HEK293 (cell line): ENCODE data around the gene NT5C2.

Experiments used
- CTCF ChIA-PET: fragments of 350-600 bp; formaldehyde crosslinking; extraction: SDS; loops from one replicate; lab custom pipeline; 2021; ENCODE audit warnings: antibody characterized with exemption; lab: Yijun Ruan, JAX
- POLR2A ChIA-PET: fragments of 300-600 bp; formaldehyde crosslinking; extraction: SDS; loops from one replicate; lab custom pipeline; 2020; ENCODE audit warnings: antibody characterized with exemption, inconsistent platforms; lab: Yijun Ruan, JAX
- H3K27ac ChIP-seq: fragments of 200-500 bp; sonication (Bioruptor generic); 2 replicates; pipeline ENCODE4 v1.5.1; 2014; ENCODE audit warnings: low read depth, low read length, control low read depth, inconsistent platforms; ENCODE audit errors: extremely low read depth
- H3K36me3 ChIP-seq, 2 experiments: fragments of 200-500 bp in 1 of 2; sonication (Bioruptor generic) in 1 of 2; 1 replicate in 1 of 2; 2 replicates in 1 of 2; pipeline ENCODE4 v1.5.1; 2014 to 2017; ENCODE audit warnings: inconsistent platforms in 2 of 2, low read length in 2 of 2; ENCODE audit not compliant: control insufficient read depth in 2 of 2, insufficient read depth in 1 of 2
- H3K4me1 ChIP-seq: fragments of 200-500 bp; sonication (Bioruptor generic); 2 replicates; pipeline ENCODE4 v1.5.1; 2014; ENCODE audit warnings: mild to moderate bottlenecking, low read length, inconsistent platforms; ENCODE audit not compliant: control insufficient read depth, insufficient read depth
- H3K4me3 ChIP-seq: 2 replicates; pipeline ENCODE4 v1.5.1; 2011; ENCODE audit warnings: low read depth, mild to moderate bottlenecking, control low read depth, low read length, moderate library complexity
- H3K9me3 ChIP-seq: fragments of 200-500 bp; sonication (Bioruptor generic); 2 replicates; pipeline ENCODE4 v1.5.1; 2014; ENCODE audit warnings: low read depth, low read length, inconsistent platforms; ENCODE audit not compliant: control insufficient read depth, insufficient read depth
- BCL11A ChIP-seq: fragments of 450-650 bp; formaldehyde crosslinking; IDR thresholded peaks from 2 replicates; pipeline ENCODE4 v1.5.1; 2016; ENCODE audit warnings: low read depth, missing biosample characterization, missing genetic modification characterization
- BCL11B ChIP-seq: fragments of 450-650 bp; formaldehyde crosslinking; IDR thresholded peaks from 2 replicates; pipeline ENCODE4 v1.5.1; 2016; ENCODE audit warnings: low read depth, missing biosample characterization, missing genetic modification characterization
- OSR2 ChIP-seq: fragments of 450-650 bp; formaldehyde crosslinking; IDR thresholded peaks from 2 replicates; pipeline ENCODE4 v1.5.1; 2016; ENCODE audit warnings: missing biosample characterization, missing genetic modification characterization
- SALL2 ChIP-seq: fragments of 450-650 bp; formaldehyde crosslinking; IDR thresholded peaks from 2 replicates; pipeline ENCODE4 v1.5.0; 2017; ENCODE audit warnings: missing biosample characterization, mild to moderate bottlenecking, missing genetic modification characterization, borderline replicate concordance
- TCF7L2 ChIP-seq: IDR thresholded peaks from 2 replicates; pipeline ENCODE4 v1.6.1; 2011; ENCODE audit warnings: low read depth, mild to moderate bottlenecking, inconsistent platforms, low read length, moderate library complexity, borderline replicate concordance
- ZBTB1 ChIP-seq: fragments of 450-650 bp; formaldehyde crosslinking; IDR thresholded peaks from 2 replicates; pipeline ENCODE4 v1.5.1; 2016; ENCODE audit warnings: missing biosample characterization, missing genetic modification characterization
- ZBTB20 ChIP-seq: fragments of 450-650 bp; formaldehyde crosslinking; IDR thresholded peaks from 2 replicates; pipeline ENCODE4 v1.5.1; 2016; ENCODE audit warnings: missing biosample characterization, missing genetic modification characterization
- ZNF132 ChIP-seq: fragments of 450-650 bp; formaldehyde crosslinking; IDR thresholded peaks from 2 replicates; pipeline ENCODE4 v1.5.1; 2017; ENCODE audit warnings: missing biosample characterization, missing genetic modification characterization, borderline replicate concordance
- ZNF23 ChIP-seq: fragments of 450-650 bp; formaldehyde crosslinking; IDR thresholded peaks from 2 replicates; pipeline ENCODE4 v1.5.1; 2016; ENCODE audit warnings: missing biosample characterization, missing genetic modification characterization, borderline replicate concordance
- ZNF654 ChIP-seq: fragments of 450-650 bp; formaldehyde crosslinking; IDR thresholded peaks from 2 replicates; pipeline ENCODE4 v1.5.1; 2016; ENCODE audit warnings: low read depth, missing biosample characterization, missing genetic modification characterization
- ZNF701 ChIP-seq: fragments of 450-650 bp; formaldehyde crosslinking; IDR thresholded peaks from 2 replicates; pipeline ENCODE4 v1.5.1; 2016; ENCODE audit warnings: missing biosample characterization, missing genetic modification characterization
- ZNF830 ChIP-seq: fragments of 450-650 bp; IDR thresholded peaks from 2 replicates; pipeline ENCODE4 v1.5.0; 2018; ENCODE audit warnings: missing biosample characterization, missing genetic modification characterization, low read depth, mild to moderate bottlenecking, moderate library complexity
- TF ChIP-seq, protein P1 (sequence below): fragments of 450-650 bp; formaldehyde crosslinking; IDR thresholded peaks from 2 replicates; pipeline ENCODE4 v1.5.1; 2016; ENCODE audit warnings: missing biosample characterization, missing genetic modification characterization
- TF ChIP-seq, protein P2 (sequence below): fragments of 450-650 bp; formaldehyde crosslinking; IDR thresholded peaks from 2 replicates; pipeline ENCODE4 v1.5.1; 2017; ENCODE audit warnings: missing biosample characterization, missing genetic modification characterization
- TF ChIP-seq, protein P3 (sequence below): IDR thresholded peaks from 2 replicates; pipeline ENCODE4 v1.6.1; 2011; ENCODE audit warnings: mild to moderate bottlenecking, low read depth, low read length, borderline replicate concordance
- TF ChIP-seq, protein P4 (sequence below): fragments of 450-650 bp; formaldehyde crosslinking; IDR thresholded peaks from 2 replicates; pipeline ENCODE4 v1.5.1; 2016; ENCODE audit warnings: missing biosample characterization, missing genetic modification characterization
- TF ChIP-seq, protein P5 (sequence below): fragments of 450-650 bp; formaldehyde crosslinking; IDR thresholded peaks from 2 replicates; pipeline ENCODE4 v1.5.1; 2016; ENCODE audit warnings: missing biosample characterization, missing genetic modification characterization
- TF ChIP-seq, protein P6 (sequence below): fragments of 450-650 bp; IDR thresholded peaks from 2 replicates; pipeline ENCODE4 v1.5.1; 2018; ENCODE audit warnings: missing biosample characterization, missing genetic modification characterization

Gene NT5C2

DNA sequence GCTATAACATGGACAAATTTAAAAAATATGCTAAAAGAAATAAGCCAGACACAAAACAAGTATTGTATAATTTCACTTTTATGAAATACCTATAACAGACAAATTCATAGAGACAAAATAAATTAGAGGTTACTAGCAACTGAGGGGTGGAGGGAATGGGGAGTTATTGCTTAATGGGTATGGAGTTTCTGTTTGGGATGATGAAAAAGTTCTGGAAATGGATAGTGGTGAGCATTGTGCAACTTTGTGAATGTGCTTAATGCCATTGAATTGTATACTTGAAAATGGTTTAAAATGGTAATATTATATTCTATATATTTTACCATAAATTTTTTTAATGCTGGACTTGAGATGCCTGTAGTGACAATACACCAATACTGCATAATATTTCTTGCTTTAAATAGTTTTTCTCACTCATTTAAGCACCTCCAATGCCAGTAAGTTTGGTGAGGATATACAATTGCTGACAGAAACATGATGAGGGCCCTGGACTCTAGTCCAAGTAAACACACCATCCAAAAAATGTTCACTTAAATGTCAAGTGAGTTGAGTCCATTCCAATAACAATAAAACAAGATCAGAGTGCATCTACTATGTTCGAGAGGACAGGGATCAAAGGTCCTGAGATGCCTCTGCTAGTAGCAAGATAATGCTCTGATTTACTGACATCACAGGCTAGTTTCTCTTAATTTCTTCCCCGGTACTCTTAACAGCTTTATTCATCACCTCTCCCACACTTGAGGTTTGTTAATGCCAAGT is 71.9 kb downstream of the NT5C2 start:
- no peaks in the 10 kb centered on the region; a peak in 1 of 3 replicates for H3K36me3 ChIP-seq
- POLR2A ChIA-PET: no interaction called here
- H3K4me1 ChIP-seq: peaks cover 31% of the 10 kb centered on the region
- CTCF ChIA-PET: no interaction called here
- H3K4me3 ChIP-seq: no peak overlapping the region
- H3K27ac ChIP-seq: no peak overlapping the region
- H3K9me3 ChIP-seq: no peaks in the 10 kb centered on the region
- TF ChIP-seq, protein P1, sequence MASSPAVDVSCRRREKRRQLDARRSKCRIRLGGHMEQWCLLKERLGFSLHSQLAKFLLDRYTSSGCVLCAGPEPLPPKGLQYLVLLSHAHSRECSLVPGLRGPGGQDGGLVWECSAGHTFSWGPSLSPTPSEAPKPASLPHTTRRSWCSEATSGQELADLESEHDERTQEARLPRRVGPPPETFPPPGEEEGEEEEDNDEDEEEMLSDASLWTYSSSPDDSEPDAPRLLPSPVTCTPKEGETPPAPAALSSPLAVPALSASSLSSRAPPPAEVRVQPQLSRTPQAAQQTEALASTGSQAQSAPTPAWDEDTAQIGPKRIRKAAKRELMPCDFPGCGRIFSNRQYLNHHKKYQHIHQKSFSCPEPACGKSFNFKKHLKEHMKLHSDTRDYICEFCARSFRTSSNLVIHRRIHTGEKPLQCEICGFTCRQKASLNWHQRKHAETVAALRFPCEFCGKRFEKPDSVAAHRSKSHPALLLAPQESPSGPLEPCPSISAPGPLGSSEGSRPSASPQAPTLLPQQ: no peak
- TF ChIP-seq BCL11A (tag by site-specific recombination): no peak
- TF ChIP-seq, protein P2, sequence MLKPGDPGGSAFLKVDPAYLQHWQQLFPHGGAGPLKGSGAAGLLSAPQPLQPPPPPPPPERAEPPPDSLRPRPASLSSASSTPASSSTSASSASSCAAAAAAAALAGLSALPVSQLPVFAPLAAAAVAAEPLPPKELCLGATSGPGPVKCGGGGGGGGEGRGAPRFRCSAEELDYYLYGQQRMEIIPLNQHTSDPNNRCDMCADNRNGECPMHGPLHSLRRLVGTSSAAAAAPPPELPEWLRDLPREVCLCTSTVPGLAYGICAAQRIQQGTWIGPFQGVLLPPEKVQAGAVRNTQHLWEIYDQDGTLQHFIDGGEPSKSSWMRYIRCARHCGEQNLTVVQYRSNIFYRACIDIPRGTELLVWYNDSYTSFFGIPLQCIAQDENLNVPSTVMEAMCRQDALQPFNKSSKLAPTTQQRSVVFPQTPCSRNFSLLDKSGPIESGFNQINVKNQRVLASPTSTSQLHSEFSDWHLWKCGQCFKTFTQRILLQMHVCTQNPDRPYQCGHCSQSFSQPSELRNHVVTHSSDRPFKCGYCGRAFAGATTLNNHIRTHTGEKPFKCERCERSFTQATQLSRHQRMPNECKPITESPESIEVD (tag by site-specific recombination): peak; percentile 63
- peak; percentile 52 for TF ChIP-seq OSR2
- TF ChIP-seq TCF7L2: 0 out of 2 replicates have a peak, but pooled peaks have one; percentile 25

DNA sequence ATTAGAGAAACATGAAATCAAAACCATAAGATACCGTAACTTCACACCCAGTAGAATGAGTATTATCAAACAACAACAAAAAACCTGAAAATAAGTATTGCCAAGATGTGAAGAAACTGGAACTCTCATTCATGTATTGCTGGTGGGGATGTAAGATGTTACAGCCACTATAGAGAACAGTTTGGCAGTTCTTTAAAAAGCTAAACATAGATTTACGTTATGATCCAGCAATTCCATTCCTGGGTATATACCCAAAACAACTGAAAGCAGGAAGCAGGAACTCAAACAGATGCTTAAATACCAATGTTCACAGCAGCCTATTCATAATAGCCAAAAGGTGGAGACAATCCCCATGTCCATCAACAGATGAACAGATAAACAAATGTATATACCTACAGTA is 72.5 kb downstream of the NT5C2 start:
- H3K9me3 ChIP-seq: no peaks in the 10 kb centered on the region
- POLR2A ChIA-PET: no interaction called here
- CTCF ChIA-PET: interaction anchor here (1.7 kb wide), 1 partner anchor 10 kb away, joined by 4 read pairs; no protein-coding TSS in a partner anchor
- no peak overlapping the region for H3K27ac ChIP-seq
- H3K36me3 ChIP-seq: no peaks in the 10 kb centered on the region
- TF ChIP-seq ZNF132 (no peak), ZNF830 (tag by site-specific recombination) (no peak), BCL11B (no peak), ZBTB20 (tag by site-specific recombination) (no peak), ZBTB1 (no peak), SALL2 (tag by site-specific recombination) (no peak), ZNF654 (no peak), ZNF23 (tag by site-specific recombination) (no peak), ZNF701 (tag by site-specific recombination) (no peak)
- TF ChIP-seq, protein P3, sequence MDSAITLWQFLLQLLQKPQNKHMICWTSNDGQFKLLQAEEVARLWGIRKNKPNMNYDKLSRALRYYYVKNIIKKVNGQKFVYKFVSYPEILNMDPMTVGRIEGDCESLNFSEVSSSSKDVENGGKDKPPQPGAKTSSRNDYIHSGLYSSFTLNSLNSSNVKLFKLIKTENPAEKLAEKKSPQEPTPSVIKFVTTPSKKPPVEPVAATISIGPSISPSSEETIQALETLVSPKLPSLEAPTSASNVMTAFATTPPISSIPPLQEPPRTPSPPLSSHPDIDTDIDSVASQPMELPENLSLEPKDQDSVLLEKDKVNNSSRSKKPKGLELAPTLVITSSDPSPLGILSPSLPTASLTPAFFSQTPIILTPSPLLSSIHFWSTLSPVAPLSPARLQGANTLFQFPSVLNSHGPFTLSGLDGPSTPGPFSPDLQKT: no peak
- TF ChIP-seq, protein P4, sequence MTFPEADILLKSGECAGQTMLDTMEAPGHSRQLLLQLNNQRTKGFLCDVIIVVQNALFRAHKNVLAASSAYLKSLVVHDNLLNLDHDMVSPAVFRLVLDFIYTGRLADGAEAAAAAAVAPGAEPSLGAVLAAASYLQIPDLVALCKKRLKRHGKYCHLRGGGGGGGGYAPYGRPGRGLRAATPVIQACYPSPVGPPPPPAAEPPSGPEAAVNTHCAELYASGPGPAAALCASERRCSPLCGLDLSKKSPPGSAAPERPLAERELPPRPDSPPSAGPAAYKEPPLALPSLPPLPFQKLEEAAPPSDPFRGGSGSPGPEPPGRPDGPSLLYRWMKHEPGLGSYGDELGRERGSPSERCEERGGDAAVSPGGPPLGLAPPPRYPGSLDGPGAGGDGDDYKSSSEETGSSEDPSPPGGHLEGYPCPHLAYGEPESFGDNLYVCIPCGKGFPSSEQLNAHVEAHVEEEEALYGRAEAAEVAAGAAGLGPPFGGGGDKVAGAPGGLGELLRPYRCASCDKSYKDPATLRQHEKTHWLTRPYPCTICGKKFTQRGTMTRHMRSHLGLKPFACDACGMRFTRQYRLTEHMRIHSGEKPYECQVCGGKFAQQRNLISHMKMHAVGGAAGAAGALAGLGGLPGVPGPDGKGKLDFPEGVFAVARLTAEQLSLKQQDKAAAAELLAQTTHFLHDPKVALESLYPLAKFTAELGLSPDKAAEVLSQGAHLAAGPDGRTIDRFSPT (tag by site-specific recombination): no peak
- TF ChIP-seq, protein P5, sequence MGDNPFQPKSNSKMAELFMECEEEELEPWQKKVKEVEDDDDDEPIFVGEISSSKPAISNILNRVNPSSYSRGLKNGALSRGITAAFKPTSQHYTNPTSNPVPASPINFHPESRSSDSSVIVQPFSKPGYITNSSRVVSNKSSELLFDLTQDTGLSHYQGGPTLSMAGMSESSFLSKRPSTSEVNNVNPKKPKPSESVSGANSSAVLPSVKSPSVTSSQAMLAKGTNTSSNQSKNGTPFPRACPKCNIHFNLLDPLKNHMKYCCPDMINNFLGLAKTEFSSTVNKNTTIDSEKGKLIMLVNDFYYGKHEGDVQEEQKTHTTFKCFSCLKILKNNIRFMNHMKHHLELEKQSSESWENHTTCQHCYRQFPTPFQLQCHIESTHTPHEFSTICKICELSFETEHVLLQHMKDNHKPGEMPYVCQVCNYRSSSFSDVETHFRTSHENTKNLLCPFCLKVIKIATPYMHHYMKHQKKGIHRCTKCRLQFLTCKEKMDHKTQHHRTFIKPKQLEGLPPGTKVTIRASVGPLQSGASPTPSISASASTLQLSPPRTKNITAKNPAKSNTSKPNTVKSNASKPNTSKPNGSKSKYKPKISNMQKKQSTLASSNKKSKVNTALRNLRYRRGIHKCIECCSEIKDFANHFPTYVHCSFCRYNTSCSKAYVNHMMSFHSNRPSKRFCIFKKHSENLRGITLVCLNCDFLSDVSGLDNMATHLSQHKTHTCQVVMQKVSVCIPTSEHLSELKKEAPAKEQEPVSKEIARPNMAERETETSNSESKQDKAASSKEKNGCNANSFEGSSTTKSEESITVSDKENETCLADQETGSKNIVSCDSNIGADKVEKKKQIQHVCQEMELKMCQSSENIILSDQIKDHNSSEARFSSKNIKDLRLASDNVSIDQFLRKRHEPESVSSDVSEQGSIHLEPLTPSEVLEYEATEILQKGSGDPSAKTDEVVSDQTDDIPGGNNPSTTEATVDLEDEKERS (tag by site-specific recombination): no peak
- TF ChIP-seq, protein P6, sequence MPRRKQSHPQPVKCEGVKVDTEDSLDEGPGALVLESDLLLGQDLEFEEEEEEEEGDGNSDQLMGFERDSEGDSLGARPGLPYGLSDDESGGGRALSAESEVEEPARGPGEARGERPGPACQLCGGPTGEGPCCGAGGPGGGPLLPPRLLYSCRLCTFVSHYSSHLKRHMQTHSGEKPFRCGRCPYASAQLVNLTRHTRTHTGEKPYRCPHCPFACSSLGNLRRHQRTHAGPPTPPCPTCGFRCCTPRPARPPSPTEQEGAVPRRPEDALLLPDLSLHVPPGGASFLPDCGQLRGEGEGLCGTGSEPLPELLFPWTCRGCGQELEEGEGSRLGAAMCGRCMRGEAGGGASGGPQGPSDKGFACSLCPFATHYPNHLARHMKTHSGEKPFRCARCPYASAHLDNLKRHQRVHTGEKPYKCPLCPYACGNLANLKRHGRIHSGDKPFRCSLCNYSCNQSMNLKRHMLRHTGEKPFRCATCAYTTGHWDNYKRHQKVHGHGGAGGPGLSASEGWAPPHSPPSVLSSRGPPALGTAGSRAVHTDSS (tag by site-specific recombination): no peak
- TF ChIP-seq, protein P2 (tag by site-specific recombination): no peak
- TF ChIP-seq, all 188 proteins: peak for 0
- H3K4me3 ChIP-seq: no peak overlapping the region
- peaks cover 26% of the 10 kb centered on the region for H3K4me1 ChIP-seq
